ENCODE measurements around the gene ZNF142. TPM values are rescaled to one million over a fixed set of nuclear protein-coding genes. Genes with fewer than 3 reads are reported as not detected.

Gene ZNF142
- total RNA-seq, 4 donors from 2014 or later, result 13.2 to 46.6 (median 34.0) TPM

GRCh38 chr2:218648787-218649100 lies 10.7 kb downstream of the ZNF142 start:
- ATAC-seq (no peak), DNase-seq (no peak)
- H3K27me3 ChIP-seq, result no peaks in the 10 kb centered on the region
- H3K27ac ChIP-seq, result peak overlapping the region in 1 of 4 donors; percentile 18
- no peak for TF ChIP-seq POLR2A (IDR thresholded peaks at IDR 0.05)
- no peak for TF ChIP-seq CTCF (IDR thresholded peaks at IDR 0.05 in 4 of 5, conservative IDR thresholded peaks at IDR 0.05 in 1 of 5)
- peaks cover 3 to 95% of the 10 kb centered on the region in 2 donors for H3K36me3 ChIP-seq
- no peaks in the 10 kb centered on the region for H3K4me1 ChIP-seq
- H3K4me3 ChIP-seq, result no peak overlapping the region
- no peaks in the 10 kb centered on the region for H3K9me3 ChIP-seq
- intact Hi-C loops (cut with DNase I; ENCODE audit: low total_unique reads) (no loop called here), in situ Hi-C loops (cut with MboI; ENCODE audit: low sequenced_read_pairs in 4 of 4) (no loop called here)

GRCh38 chr2:218648088-218648786 lies 11.2 kb downstream of the ZNF142 start:
- in situ Hi-C loops (cut with MboI; ENCODE audit: low sequenced_read_pairs in 4 of 4), result no loop called here
- Histone ChIP-seq H3K9me3 (no peaks in the 10 kb centered on the region), H3K27ac (peak overlapping the region in 1 of 4 donors; percentile 18), H3K4me3 (no peak overlapping the region), H3K4me1 (no peaks in the 10 kb centered on the region), H3K27me3 (no peaks in the 10 kb centered on the region), H3K36me3 (peaks cover 3 to 95% of the 10 kb centered on the region in 2 donors)
- DNase-seq (peak in 1 of 2 donors; percentile 45), ATAC-seq (peak; percentile 65 to 71)
- TF ChIP-seq CTCF (IDR thresholded peaks at IDR 0.05 in 4 of 5, conservative IDR thresholded peaks at IDR 0.05 in 1 of 5) (peak; percentile 54 to 79 (median 71)), POLR2A (IDR thresholded peaks at IDR 0.05) (no peak)
- intact Hi-C loops (cut with DNase I; ENCODE audit: low total_unique reads), result no loop called here

- in situ Hi-C loops (cut with MboI; ENCODE audit: low sequenced_read_pairs in 4 of 4), result no loop called here
- ATAC-seq, result no peak
- intact Hi-C loops (cut with DNase I; ENCODE audit: low total_unique reads), result no loop called here
- H3K4me1 ChIP-seq, result no peaks in the 10 kb centered on the region
- H3K9me3 ChIP-seq, result no peaks in the 10 kb centered on the region
- no peak overlapping the region for H3K4me3 ChIP-seq
- H3K27me3 ChIP-seq, result no peaks in the 10 kb centered on the region
- TF ChIP-seq POLR2A (IDR thresholded peaks at IDR 0.05), result no peak
- TF ChIP-seq CTCF (IDR thresholded peaks at IDR 0.05 in 4 of 5, conservative IDR thresholded peaks at IDR 0.05 in 1 of 5), result no peak
- no peak for DNase-seq
- peaks cover 3 to 90% of the 10 kb centered on the region in 2 donors for H3K36me3 ChIP-seq
- peak overlapping the region in 1 of 4 donors; percentile 29 for H3K27ac ChIP-seq
These were observed 14.3 kb downstream of the ZNF142 start for GRCh38 chr2:218645126-218645525.

- H3K4me1 ChIP-seq, result no peaks in the 10 kb centered on the region
- DNase-seq, result no peak
- in situ Hi-C loops (cut with MboI; ENCODE audit: low sequenced_read_pairs in 4 of 4), result no loop called here
- H3K36me3 ChIP-seq, result peaks cover 3 to 87% of the 10 kb centered on the region in 2 donors
- H3K27me3 ChIP-seq, result no peaks in the 10 kb centered on the region
- TF ChIP-seq CTCF (IDR thresholded peaks at IDR 0.05 in 4 of 5, conservative IDR thresholded peaks at IDR 0.05 in 1 of 5) (no peak), POLR2A (IDR thresholded peaks at IDR 0.05) (no peak)
- no peaks in the 10 kb centered on the region for H3K9me3 ChIP-seq
- no peak overlapping the region for H3K4me3 ChIP-seq
- H3K27ac ChIP-seq, result no peak overlapping the region
- intact Hi-C loops (cut with DNase I; ENCODE audit: low total_unique reads), result no loop called here
- ATAC-seq, result no peak
These were observed 14.7 kb downstream of the ZNF142 start for GRCh38 chr2:218644721-218645120.

Measured in gastrocnemius medialis (tissue), 4 donors.